ENCODE data around the gene TNRC18.
"Not testable (repeated sequence)": the region's sequence is repeated elsewhere in the genome, so short reads cannot be mapped to it uniquely, and the experiment has no call there.

GRCh38 chr7:5281598-5282500 is 141.8 kb downstream of the TNRC18 start:
- not testable (repeated sequence) for TF ChIP-seq JUND (IDR thresholded peaks at IDR 0.05); CTCF (IDR thresholded peaks at IDR 0.05; ENCODE audit: low read depth, low read length, missing input control); YY1 (IDR thresholded peaks at IDR 0.05); RXRA (IDR thresholded peaks at IDR 0.05); GABPA (IDR thresholded peaks at IDR 0.05 in 1 of 2, conservative IDR thresholded peaks at IDR 0.05 in 1 of 2); SP1 (IDR thresholded peaks at IDR 0.05); MAX (IDR thresholded peaks at IDR 0.05); REST (IDR thresholded peaks at IDR 0.05); EGR1 (IDR thresholded peaks at IDR 0.05; ENCODE audit: low read depth in 2 of 2); TAF1 (conservative IDR thresholded peaks at IDR 0.05)

All from liver (tissue), 3 donors.